ENCODE results near the gene SERPING1. TPM values are rescaled to one million over a fixed set of nuclear protein-coding genes. Genes with fewer than 3 reads are reported as not detected.
A peak's percentile ranks its signal among the peaks of the same experiment; 100 is the strongest.

SERPING1 gene
- total RNA-seq, 1 donor from 2014 or later, result 94.6 TPM

- no peak overlapping the region for H3K27ac ChIP-seq (replicated peaks)
- DNase-seq, result no peak
- peaks cover 42% of the 10 kb centered on the region for H3K36me3 ChIP-seq
- H3K4me1 ChIP-seq, result peaks cover 24% of the 10 kb centered on the region
- no peak overlapping the region for H3K4me3 ChIP-seq
- intact Hi-C loops (cut with micrococcal nuclease), result no loop called here
- H3K27me3 ChIP-seq (ENCODE audit: low read depth), result no peaks in the 10 kb centered on the region
- TF ChIP-seq CTCF (IDR thresholded peaks at IDR 0.05; ENCODE audit: borderline replicate concordance), result no peak
- no peaks in the 10 kb centered on the region for H3K9me3 ChIP-seq (replicated peaks)
Measured at GRCh38 chr11:57663975-57664374, 66.5 kb downstream of the SERPING1 start.

Small RNAs within 50 kb of the gene (microRNA-seq; reads per million reads assigned to microRNA genes)
- 6,565 reads per million, percentile 93 among the genes with 10 or more reads in this experiment for gene MIR130A

Other genes starting within 250 kb of the SERPING1 start
- not detected for gene PRG3, start 216.5 kb upstream of the SERPING1 start, total RNA-seq
- gene PRG2, start 207.0 kb upstream of the SERPING1 start, total RNA-seq, result not detected
- 21.0 TPM for gene SLC43A3, start 170.6 kb upstream of the SERPING1 start, total RNA-seq
- 1.3 TPM for gene RTN4RL2, start 137.2 kb upstream of the SERPING1 start, total RNA-seq
- 4.3 TPM for gene SLC43A1, start 82.0 kb upstream of the SERPING1 start, total RNA-seq
- 61.0 TPM for gene TIMM10, start 66.9 kb upstream of the SERPING1 start, total RNA-seq
- gene SMTNL1, start 60.1 kb upstream of the SERPING1 start, total RNA-seq, result not detected
- 19.0 TPM for gene UBE2L6, start 30.0 kb upstream of the SERPING1 start, total RNA-seq
- gene YPEL4, start 52.2 kb downstream of the SERPING1 start, total RNA-seq, result 0.55 TPM
- gene CLP1, start 60.1 kb downstream of the SERPING1 start, total RNA-seq, result 6.0 TPM
- gene ZDHHC5, start 70.4 kb downstream of the SERPING1 start, total RNA-seq, result 45.8 TPM
- gene MED19, start 114.5 kb downstream of the SERPING1 start, total RNA-seq, result 9.4 TPM
- 64.3 TPM for gene TMX2, start 114.9 kb downstream of the SERPING1 start, total RNA-seq
- gene SELENOH, start 143.8 kb downstream of the SERPING1 start, total RNA-seq, result 78.8 TPM
- gene BTBD18, start 154.1 kb downstream of the SERPING1 start, total RNA-seq, result not detected
- gene CTNND1, start 164.1 kb downstream of the SERPING1 start, total RNA-seq, result 58.9 TPM